Subcutaneous abdominal adipose tissue (tissue), 5 donors: ENCODE data around the gene FUT8.

Source experiments
- H3K27ac ChIP-seq: one replicate; pipeline ENCODE4 v1.7.0; 2013; ENCODE audit warnings: low read depth, mild to moderate bottlenecking, inconsistent platforms, low read length, moderate library complexity
- H3K27me3 ChIP-seq, 5 donors: one replicate each; pipeline ENCODE4 v1.7.0; 2013; ENCODE audit warnings: low read length in 5 of 5, inconsistent platforms in 1 of 5; ENCODE audit not compliant: control insufficient read depth in 5 of 5, insufficient read depth in 4 of 5
- H3K36me3 ChIP-seq, 5 donors: one replicate each; pipeline ENCODE4 v1.7.0; 2013; ENCODE audit warnings: low read length in 5 of 5; ENCODE audit not compliant: control insufficient read depth in 5 of 5, insufficient read depth in 5 of 5
- H3K4me1 ChIP-seq, 5 donors: one replicate each; pipeline ENCODE4 v1.7.0; 2013; ENCODE audit warnings: low read length in 5 of 5, mild to moderate bottlenecking in 3 of 5, moderate library complexity in 1 of 5; ENCODE audit not compliant: control insufficient read depth in 5 of 5, insufficient read depth in 5 of 5
- H3K4me3 ChIP-seq, 5 donors: one replicate each; pipeline ENCODE4 v1.7.0; 2013; ENCODE audit warnings: low read length in 5 of 5, low read depth in 1 of 5
- H3K9ac ChIP-seq, 5 donors: one replicate each; pipeline ENCODE4 v1.7.0; 2013; ENCODE audit warnings: low read length in 5 of 5, mild to moderate bottlenecking in 4 of 5, moderate library complexity in 3 of 5
- H3K9me3 ChIP-seq, 5 donors: one replicate each; pipeline ENCODE4 v1.7.0; 2013; ENCODE audit warnings: low read length in 5 of 5; ENCODE audit not compliant: control insufficient read depth in 5 of 5
- donor health status: healthy.
- donor health status: healthy.
- donor health status: healthy.
- donor health status: healthy.
- donor health status: healthy.

Gene FUT8

DNA sequence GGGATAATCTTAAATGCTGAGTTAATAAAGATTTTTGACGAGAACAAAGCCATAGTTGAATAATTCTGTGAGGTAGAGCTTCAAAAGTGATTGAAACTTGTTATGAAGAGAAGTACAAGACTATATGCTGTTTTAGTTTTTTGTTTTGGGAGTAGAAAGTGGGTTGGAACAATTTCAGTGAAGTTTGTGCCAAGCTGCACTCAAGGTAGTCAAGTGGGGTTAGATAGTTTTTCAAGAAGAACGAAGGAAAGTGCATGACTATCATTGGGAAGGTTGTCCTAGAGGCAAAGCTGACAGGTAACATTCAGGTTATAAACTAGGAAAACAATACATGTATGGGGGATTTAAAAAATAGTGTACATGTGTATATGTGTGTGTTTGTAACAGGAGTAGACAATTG, 16.2 kb downstream of the FUT8 start:
- H3K4me1 ChIP-seq, result peaks cover 0 to 15% (median 10%) of the 10 kb centered on the region in 5 donors
- no peak overlapping the region for H3K27ac ChIP-seq
- no peaks in the 10 kb centered on the region for H3K27me3 ChIP-seq
- H3K9ac ChIP-seq, result no peak overlapping the region
- H3K9me3 ChIP-seq, result no peaks in the 10 kb centered on the region
- H3K36me3 ChIP-seq, result no peaks in the 10 kb centered on the region
- H3K4me3 ChIP-seq, result no peak overlapping the region

DNA sequence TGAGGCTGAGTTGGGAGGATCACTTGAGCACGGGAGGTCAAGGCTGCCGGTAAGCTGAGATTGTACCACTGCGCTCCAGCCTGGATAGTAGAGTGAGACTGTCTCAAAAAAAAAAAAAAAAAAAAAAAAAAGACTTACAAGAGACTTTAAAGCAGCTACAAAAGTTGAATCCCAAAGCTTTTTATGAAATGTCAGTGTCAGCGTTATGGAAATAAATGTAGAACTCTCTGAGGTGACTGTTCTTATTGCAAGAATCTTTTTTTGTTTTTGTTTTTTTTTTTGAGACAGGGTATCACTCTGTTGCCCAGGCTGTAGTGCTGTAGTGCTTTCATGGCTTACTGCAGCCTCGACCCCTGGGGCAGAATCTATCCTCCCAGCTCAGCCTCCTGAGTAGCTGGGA, 17.2 kb downstream of the FUT8 start:
- H3K4me1 ChIP-seq, result peaks cover 0 to 23% (median 10%) of the 10 kb centered on the region in 5 donors
- H3K27me3 ChIP-seq, result no peaks in the 10 kb centered on the region
- no peaks in the 10 kb centered on the region for H3K36me3 ChIP-seq

DNA sequence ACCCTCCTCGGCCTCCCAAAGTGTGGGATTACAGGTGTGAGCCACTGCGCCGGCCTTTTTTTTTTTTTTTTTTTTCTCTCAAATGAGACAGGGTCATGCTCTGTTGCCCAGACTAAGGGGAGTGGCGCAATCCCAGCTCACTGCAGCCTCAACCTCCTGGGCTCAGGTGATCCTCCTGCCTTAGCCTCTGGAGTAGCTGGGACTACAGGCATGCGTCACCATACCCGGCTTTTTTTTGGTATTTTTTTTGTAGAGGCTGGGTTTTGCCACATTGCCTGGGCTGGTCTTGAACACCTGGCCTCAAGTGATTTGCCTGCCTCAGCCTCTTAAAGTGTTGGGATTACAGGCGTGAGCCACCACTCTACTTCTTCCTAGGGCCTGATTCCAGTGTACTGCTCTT, 18.7 kb downstream of the FUT8 start:
- Histone ChIP-seq H3K4me1 (peaks cover 0 to 23% (median 10%) of the 10 kb centered on the region in 5 donors), H3K9ac (no peak overlapping the region), H3K27ac (no peak overlapping the region), H3K4me3 (no peak overlapping the region), H3K27me3 (no peaks in the 10 kb centered on the region), H3K36me3 (no peaks in the 10 kb centered on the region), H3K9me3 (peaks cover 0 to 4% (median 3%) of the 10 kb centered on the region in 5 donors)

More for the DNA sequence above, 17.2 kb downstream of the FUT8 start:
- Histone ChIP-seq H3K9me3 (no peaks in the 10 kb centered on the region), H3K9ac (no peak overlapping the region), H3K27ac (no peak overlapping the region), H3K4me3 (no peak overlapping the region)

DNA sequence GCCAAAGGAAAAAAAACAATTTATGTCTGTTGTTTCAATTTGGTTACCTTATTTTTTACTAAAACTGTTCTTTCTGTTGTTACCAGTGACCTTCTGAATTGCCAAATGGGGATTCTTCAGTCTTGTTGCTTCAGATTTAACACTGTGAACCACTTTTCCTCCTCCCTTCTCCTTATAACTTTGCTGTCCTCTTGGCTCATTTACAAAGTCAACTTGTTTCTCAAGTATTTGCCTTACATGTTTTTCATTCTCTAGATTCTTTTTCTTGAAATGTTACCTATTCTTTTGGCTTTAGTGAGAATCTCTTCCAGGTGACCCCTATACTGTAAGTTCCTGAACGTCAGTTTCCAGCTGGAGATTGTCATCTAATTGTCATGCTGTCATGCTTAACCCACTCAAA, 19.4 kb downstream of the FUT8 start:
- Histone ChIP-seq H3K4me1 (peaks cover 0 to 23% (median 10%) of the 10 kb centered on the region in 5 donors), H3K4me3 (no peak overlapping the region), H3K27ac (no peak overlapping the region)

DNA sequence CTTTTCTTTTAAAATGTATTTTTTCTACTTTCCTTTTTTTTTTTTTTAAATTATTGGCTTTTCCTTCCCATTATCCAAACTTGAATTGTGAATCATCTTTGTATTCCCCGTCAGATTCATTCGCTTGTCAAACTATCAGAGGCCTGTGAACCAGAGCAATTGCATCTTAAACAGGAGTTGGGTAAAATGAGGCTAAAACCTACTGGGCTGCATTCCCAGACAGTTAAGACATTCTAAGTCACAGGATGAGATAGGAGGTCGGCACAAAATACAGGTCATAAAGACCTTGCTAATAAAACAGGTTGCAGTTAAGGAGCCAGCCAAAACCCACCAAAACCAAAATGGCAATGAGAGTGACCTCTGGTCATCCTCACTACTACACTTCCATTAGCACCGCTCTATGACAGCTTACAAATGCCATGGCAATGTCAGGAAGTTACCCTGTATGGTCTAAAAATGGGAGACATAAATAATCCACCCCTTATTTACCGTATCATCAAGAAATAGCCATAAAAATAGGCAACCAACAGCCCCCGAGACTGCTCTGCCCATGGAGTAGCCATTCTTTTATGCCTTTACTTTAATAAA, 19.9 kb downstream of the FUT8 start:
- H3K4me3 ChIP-seq, result no peak overlapping the region

More for the DNA sequence above, 19.4 kb downstream of the FUT8 start:
- no peaks in the 10 kb centered on the region for H3K36me3 ChIP-seq
- H3K9ac ChIP-seq, result no peak overlapping the region
- no peaks in the 10 kb centered on the region for H3K27me3 ChIP-seq
- H3K9me3 ChIP-seq, result peaks cover 0 to 4% (median 3%) of the 10 kb centered on the region in 5 donors

DNA sequence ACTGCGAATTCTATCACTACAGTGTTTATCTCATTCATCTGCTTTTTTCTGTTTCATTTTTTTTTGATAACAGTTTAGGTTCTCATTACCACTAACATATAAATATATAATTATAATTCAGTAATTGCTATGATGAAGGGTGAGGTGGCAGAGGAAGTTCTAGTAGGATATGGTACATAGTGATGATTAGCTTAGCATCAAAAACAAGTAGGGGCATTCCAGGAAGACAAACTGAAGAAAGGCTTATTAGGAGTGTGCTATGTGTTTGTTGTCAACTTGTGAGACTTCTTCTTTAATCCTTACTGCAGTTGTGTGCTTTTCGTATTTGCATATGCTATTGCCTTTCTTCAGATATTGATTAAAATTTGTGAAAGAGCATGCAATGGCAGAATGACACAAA, 20.6 kb downstream of the FUT8 start:
- no peak overlapping the region for H3K4me3 ChIP-seq
- peaks cover 0 to 4% (median 3%) of the 10 kb centered on the region in 5 donors for H3K9me3 ChIP-seq
- no peak overlapping the region for H3K27ac ChIP-seq
- no peak overlapping the region for H3K9ac ChIP-seq
- no peaks in the 10 kb centered on the region for H3K36me3 ChIP-seq
- H3K4me1 ChIP-seq, result peaks cover 0 to 23% (median 10%) of the 10 kb centered on the region in 5 donors
- H3K27me3 ChIP-seq, result no peaks in the 10 kb centered on the region

More for the DNA sequence above, 19.9 kb downstream of the FUT8 start:
- no peak overlapping the region for H3K27ac ChIP-seq
- no peak overlapping the region for H3K9ac ChIP-seq
- peaks cover 0 to 23% (median 10%) of the 10 kb centered on the region in 5 donors for H3K4me1 ChIP-seq
- no peaks in the 10 kb centered on the region for H3K27me3 ChIP-seq
- H3K36me3 ChIP-seq, result no peaks in the 10 kb centered on the region
- peaks cover 0 to 4% (median 3%) of the 10 kb centered on the region in 5 donors for H3K9me3 ChIP-seq

DNA sequence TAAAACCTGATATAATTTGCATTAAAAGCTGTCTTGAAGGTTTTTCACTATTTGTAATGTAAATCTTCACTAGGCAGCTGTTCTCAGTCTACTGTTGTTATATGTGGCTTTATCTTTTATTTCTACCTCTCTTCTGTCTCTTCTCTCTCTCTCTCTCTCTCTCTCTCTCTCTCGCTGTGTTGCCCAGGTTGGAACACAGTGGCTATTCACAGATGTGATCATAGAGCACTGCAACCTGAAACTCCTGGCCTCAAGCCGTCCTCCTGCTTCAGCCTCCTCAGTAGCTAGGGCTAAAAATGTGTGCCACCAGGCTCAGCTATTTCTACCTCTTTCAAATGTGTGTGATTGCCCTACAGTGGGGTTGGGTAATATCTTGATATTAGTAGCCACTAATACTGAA, 21.1 kb downstream of the FUT8 start:
- H3K9ac ChIP-seq, result no peak overlapping the region
- H3K4me3 ChIP-seq, result no peak overlapping the region
- peak overlapping the region; percentile 13 for H3K27ac ChIP-seq

DNA sequence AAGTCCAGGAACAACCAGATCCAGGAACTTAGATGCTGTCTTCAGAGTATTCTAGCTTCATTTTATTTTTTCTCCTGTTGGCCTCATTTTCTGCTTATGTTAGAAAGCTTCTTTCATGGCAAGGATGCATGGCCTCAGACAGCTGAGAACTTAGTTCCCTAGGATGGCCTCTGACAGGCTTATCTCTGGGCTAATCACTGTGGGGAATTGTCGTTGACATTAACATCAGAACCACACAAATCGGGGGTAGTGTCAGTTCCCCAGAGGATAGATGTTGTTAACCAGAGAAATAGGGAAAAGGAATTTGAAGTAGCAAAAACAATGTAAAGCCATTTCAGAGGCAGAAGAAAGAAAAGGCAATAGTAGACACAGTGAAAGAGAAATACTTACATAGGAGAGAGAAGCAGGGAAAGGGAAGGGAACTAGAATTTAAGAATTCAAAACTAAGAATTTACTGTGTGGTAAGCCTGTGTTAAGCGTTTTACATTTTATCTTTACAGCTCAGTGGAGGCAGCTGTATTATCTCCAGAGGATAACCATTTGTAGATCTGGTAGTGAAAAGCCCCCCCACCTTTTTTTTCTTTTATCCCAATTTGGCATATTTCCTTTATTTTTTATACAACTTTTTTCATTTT, 21.8 kb downstream of the FUT8 start:
- peak overlapping the region; percentile 13 for H3K27ac ChIP-seq
- peak overlapping the region in 1 of 5 donors; percentile 31 for H3K9ac ChIP-seq
- peaks cover 0 to 4% (median 3%) of the 10 kb centered on the region in 5 donors for H3K9me3 ChIP-seq
- no peaks in the 10 kb centered on the region for H3K27me3 ChIP-seq
- no peaks in the 10 kb centered on the region for H3K36me3 ChIP-seq
- peaks cover 0 to 23% (median 10%) of the 10 kb centered on the region in 5 donors for H3K4me1 ChIP-seq
- H3K4me3 ChIP-seq, result no peak overlapping the region

More for the DNA sequence above, 21.1 kb downstream of the FUT8 start:
- peaks cover 0 to 4% (median 3%) of the 10 kb centered on the region in 5 donors for H3K9me3 ChIP-seq
- peaks cover 0 to 23% (median 10%) of the 10 kb centered on the region in 5 donors for H3K4me1 ChIP-seq
- no peaks in the 10 kb centered on the region for H3K27me3 ChIP-seq
- no peaks in the 10 kb centered on the region for H3K36me3 ChIP-seq

DNA sequence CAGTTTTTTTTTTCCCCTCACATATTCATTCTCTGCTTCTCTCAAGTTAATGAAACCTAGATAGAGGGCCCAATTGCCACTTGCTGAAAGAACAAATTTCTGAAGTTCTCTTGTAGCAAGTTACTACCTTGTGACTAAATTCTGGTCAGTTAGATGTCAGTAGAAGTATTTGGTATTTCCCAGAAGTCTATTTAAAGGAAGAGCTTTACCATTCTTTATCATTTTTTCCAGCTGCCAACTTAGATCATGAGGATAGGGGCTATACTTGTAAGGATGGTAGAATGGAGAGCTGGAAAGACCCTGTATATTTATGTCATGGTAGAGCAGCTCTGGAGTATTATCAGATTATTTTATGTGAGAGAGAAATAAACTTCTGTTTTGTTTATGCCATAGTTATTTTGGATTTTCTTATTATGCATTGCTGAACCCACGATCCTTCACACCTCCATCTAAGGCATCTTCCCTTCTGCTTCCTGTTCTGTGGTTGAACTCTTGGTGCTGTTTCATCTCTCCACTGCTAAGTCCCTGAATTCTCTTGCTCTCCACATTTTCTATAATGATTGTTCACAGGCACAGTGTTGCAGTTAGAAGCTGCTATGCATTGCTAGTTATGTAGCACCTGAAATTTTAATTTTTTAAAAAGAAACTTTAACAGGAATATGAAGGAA, 25.9 kb downstream of the FUT8 start:
- Histone ChIP-seq H3K9me3 (peaks cover 0 to 4% (median 3%) of the 10 kb centered on the region in 5 donors), H3K9ac (no peak overlapping the region), H3K4me1 (peaks cover 0 to 8% (median 2%) of the 10 kb centered on the region in 5 donors), H3K36me3 (no peaks in the 10 kb centered on the region), H3K4me3 (no peak overlapping the region), H3K27ac (no peak overlapping the region), H3K27me3 (no peaks in the 10 kb centered on the region)

DNA sequence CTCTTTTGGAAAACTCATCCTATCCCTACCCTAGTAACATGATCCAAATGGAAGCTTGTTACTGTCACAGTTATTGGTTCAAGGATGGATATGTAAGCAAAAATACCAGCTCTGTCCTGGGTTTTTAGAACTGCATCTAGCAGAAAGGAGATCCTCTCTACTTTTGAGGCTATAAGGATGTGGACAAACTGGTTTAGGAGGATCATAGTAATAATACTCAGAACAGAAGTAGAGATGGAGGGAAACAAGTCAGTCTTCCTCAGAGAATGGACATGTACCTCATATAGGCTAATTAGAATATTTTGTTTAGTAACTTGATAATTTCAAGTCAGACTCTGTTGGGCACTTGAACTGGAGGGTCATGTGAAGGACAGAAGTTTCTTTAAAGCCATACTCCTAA, 26.6 kb downstream of the FUT8 start:
- no peaks in the 10 kb centered on the region for H3K36me3 ChIP-seq
- no peaks in the 10 kb centered on the region for H3K27me3 ChIP-seq
- no peak overlapping the region for H3K9ac ChIP-seq
- H3K9me3 ChIP-seq, result peaks cover 0 to 4% (median 3%) of the 10 kb centered on the region in 5 donors
- H3K27ac ChIP-seq, result no peak overlapping the region
- peaks cover 0 to 5% (median 2%) of the 10 kb centered on the region in 5 donors for H3K4me1 ChIP-seq
- no peak overlapping the region for H3K4me3 ChIP-seq
